DMS153 treated with DMSO at 0.1 percent for 48 hours (cell line): ENCODE results near the gene L3MBTL4.

Experiments used
- DNase-seq: peaks from one replicate; lab custom pipeline; 2025; ENCODE audit not compliant: unreplicated experiment; lab: John Stamatoyannopoulos, UW

The L3MBTL4 gene

DNA sequence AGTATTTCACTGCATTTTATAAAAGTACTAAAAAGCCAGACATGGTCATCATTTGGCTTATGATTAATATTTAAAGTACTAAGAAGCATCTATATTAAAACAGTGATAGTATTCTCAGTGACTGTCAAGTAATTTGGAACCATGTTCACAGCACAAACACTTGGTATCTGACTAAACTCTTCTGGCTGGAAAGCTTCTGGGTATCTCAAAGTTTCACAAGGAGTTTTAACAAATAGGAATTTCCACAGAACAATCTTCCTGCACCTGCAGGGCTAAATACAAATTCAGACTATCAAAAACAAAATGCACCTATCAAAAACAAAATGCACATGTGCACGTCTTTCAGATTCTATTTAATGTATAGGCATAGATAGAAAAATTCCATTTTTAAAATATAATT lies 158.8 kb downstream of the L3MBTL4 start:
- DNase-seq = no peak

DNA sequence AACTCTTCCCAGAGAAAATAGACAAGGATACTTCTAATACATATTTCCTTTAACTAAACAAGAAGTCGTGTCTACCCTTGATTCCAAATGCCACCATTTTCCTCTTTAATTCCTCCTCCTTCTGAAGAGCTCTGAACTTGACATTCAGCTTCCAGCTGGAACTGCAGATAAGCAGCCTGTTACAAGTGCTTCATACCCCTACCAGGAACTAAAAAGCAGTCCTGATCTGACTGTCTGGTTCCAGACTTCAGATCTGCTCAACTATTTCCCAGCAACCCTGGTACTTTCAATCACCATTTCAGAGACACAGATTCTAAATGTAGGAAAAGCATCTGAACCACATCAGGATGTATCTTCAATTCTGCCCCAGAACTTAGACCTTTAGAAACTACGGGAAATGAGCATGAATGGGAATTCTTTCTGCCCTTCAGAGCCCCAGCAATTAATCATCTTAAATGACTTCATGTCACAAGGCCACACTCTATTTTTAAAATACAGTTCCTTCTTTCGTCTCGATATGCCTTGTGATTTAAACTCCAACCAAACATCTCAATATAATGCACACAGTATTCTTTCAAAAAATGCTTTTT lies 159.5 kb downstream of the L3MBTL4 start:
- DNase-seq = no peak

DNA sequence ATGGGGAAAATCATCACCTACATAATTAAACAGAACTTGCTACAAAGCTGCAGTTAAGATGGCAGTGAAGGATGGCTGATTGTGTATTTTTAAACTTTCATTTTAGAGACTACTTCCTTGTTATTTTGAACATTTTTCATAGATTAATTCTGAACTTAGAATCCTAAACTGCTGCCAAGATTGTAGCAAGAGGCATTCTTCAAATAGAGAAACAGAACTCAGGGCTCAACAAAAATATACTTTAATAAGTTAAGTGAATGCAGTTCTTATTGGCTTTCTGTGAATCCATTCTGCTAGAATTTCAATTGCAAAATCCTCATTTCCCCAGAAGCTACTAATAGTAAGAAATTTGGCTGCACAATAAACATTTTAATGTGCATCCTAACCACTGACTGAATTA lies 160.3 kb downstream of the L3MBTL4 start:
- no peak for DNase-seq

DNA sequence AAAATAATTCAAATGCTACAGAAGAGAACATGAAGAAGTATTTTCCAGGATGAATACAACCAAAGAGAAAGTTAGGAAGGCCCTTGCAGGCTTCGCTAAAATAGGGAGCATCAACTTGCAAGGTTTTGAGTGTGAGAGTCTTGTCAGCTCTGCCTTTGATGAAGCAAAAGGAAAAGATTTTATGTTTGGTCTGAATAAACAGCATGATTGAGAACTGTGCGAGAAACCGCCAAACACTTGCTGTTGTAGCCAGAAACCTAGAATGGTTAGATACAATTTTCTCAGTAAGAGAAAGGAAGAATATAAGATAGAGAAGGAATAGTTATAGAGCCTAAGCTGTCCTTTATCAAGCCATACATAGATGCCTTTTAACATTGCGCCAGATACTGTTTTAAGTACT lies 163.6 kb downstream of the L3MBTL4 start:
- no peak for DNase-seq

DNA sequence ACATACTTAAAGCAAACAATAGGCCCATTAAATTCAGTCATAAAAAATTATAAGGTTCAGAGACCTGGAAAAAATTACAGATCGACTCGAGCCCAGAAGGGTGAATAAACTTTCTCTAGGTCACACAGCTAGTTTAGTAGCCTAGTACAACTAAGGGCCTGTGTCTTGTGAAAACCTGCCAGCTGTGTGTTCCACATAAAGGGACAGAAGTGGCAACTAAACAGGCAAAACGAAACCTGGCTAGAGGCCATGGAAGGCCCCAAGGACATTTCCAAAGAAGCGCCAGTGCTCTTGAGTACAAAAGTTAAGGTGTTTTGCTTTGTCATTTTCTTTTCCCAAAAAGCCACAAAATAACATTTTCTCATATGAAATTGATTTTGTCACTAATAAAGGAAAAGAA lies 164.9 kb downstream of the L3MBTL4 start:
- no peak for DNase-seq

DNA sequence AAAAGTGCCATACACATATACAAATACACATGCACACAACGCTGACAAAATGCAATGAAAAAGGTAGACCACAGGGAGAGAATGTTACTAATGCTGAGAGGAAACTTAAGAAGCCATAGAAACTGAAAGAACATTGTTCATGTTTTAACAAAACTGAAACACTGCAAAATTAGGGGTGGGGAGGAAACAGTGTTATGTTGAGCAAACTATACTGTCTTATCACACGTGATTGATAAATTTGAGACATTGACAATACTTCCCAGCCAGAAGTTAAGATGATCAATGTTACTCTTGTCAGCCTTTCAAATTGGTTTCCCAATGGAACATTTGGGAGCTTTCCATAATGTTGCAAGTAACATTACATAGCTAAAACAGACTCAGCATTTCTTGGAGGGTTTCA lies 165.5 kb downstream of the L3MBTL4 start:
- DNase-seq = no peak

DNA sequence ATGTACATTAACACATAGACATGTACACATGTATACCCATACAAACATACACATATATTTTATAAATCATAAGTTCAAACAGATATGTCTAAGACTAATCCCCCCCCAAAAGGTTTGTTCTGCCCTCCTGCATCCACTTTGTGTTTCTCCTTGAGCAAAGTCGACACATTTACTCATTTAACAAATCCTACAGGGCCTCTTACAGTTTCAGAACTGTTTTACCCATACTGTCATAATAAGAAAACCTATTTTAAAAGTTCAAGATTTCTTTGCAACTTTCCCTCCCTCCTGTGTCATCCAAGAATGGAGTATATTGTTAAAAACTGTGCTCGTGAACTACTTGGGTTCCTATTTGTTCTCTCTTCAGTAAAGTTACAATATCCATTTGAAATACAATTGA lies 166.7 kb downstream of the L3MBTL4 start:
- DNase-seq = no peak

DNA sequence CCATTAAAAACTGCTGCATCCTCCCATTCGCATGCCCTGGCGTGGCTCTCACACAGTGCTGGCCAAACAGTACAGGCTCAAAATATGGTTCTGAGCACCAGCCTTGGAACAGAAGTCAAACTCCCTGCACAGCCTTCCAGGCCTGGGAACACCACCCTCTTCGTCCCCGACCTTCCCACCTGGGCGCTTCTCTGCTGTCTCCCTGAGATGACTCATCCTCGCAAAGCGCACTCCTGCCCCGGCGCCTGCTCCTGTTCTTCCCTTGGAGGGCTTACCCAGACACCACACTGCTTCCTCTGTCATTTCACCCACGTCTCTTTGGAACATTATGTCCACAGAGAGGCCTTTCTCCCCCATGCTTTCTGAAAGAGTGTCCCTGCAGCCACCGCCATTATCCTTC lies 172.7 kb downstream of the L3MBTL4 start:
- DNase-seq = no peak

DNA sequence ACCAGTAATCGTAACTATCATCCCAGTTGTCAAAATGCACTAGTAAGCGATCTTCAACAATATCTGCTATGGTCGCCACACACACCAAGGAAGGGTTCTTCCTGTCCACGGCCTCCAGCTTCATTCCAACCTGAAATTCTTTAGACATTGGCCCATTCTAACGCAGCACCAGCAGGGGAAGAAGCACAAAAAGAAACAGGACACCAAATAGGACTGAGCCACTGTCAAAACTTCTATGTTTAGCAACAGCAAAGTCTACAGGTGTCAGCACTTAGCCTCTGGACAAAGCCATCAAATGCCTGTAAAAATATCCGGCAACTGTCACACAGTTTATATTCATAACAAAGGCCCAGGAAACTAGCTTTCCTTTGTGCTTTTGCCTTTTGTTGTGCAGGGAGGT lies 175.0 kb downstream of the L3MBTL4 start:
- no peak for DNase-seq

DNA sequence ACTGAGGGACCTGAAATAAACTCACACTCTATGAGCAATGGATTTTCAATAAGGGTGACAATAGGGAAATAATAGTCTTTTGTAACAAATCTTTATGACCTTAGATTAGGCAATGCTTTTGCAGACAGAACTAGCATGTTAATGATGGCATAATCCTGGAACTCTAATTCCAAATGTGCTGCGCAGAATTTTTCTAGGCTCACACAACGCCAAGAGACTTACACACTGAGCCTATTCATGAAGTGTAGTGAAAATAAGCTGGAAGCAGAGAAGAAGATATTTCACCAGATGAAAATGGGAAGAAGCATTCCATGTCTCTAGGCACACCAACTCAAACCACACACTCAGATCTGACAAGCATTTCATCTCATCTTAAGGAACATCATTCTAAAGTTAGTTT lies 178.5 kb downstream of the L3MBTL4 start:
- DNase-seq = no peak

DNA sequence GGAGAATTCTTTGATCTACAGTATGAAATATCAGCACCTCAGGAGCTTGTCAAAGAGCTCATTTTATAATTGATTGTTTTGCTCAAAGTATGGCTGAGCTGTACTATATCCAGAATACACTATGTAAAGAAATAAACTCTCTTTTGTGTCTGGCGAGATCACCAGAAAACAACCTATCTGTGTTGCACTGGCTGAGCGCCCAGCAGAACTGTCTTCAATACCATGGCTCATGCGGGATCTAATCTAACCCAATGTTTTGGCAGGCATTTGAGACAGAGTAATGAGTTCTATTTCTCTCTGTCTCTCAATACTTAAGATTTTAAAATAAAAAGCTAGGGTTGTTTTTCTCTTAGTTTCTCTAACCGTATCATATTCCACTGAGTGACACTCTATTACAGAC lies 192.4 kb downstream of the L3MBTL4 start:
- no peak for DNase-seq

DNA sequence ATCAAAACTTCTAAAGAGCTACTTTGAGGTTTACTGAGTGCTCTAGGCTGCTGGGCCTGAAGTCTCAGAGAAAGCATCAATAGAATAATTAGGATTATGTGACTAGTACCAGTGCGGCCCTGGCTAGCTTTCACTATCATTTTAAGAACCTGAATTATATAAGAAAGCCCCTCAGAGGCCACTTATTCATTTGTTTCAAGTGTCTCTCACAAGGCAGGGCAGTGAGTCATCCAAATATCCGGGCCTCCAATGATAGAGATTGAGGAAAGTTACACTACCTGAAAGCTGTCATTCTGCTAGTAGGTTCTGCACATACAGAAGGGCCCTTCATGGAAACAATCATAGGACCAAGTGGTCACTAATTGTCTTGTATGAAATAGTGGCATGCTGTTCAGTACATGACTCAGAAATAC lies 193.1 kb downstream of the L3MBTL4 start:
- DNase-seq = no peak

DNA sequence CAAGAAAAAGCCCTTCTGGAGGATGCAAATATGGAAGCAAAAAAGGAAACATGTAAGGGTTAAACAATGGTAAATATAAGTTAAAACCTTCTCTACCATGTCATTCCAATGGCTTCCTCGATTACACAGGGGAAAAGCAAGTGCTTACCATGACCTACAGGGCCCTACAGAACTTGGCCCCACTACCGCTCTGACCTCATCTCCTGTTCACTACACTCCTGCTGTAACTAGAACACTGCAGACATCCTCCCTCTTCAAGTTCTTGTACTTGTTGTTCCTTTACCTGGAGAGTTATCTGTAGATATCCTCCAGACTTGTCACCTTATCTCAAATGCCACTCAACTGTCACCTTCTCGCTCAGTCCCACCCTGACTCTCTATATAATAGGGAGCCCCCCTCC lies 194.6 kb downstream of the L3MBTL4 start:
- no peak for DNase-seq

DNA sequence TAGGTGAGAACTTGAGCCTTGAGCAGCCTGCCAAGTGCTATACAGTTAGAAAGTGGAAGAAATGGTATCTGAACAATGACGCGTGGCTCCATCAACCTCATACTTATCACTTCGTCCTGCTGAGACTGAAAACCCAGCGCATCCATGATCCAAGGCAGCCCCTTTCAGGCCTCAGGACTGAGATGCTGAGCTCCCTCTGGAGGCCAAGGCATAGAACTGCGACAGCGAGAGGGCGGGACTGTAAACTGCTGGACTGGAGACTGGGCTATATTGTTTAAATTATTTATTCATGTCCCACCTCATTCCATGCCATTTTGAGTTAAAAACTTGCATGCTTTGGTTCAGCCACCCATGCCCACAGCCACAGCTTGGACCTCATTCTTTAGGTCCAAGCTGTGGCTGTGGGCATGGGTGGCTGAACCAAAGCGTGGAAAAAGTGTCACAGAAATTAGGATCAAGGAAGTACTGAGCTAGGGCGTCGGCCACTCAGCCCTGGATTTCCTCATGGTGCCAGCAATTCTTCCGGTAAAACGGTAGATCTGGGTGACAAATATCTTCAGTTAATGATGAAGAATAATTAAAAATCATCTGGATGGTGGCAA lies 195.5 kb downstream of the L3MBTL4 start:
- DNase-seq = no peak

DNA sequence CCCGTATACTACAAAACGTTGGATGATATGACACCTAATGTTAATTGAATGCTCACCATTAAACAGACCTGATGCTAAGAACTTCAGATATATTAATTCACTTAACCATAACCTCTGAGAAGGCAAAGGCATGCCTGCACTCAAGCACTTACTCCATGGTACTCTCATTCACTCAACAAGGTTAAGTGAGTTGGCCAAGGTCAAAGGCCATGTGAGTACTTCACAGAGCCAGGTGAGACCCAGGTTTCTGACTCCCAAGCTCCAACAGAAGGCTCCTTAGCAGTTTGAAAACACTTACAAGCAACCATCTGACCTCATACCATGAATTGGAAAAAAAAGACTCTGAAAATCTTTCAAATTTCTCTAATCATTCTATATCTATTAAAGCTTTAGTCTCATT lies 198.8 kb downstream of the L3MBTL4 start:
- DNase-seq = no peak

DNA sequence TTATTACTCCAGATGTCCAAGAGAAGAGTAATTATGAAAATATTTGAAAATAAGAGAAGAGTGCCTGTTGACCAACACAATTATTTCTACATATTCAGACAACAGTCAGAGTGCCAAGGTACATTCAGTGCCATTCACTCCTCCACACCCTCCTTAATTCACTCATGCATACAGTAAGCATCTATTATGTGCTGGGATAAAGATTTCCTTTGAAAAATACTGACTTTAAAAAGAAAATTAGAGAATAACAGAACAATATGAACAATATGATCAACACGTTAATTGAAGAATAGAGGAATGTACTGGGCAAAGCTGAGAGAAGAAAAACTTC lies 203.6 kb downstream of the L3MBTL4 start:
- no peak for DNase-seq

DNA sequence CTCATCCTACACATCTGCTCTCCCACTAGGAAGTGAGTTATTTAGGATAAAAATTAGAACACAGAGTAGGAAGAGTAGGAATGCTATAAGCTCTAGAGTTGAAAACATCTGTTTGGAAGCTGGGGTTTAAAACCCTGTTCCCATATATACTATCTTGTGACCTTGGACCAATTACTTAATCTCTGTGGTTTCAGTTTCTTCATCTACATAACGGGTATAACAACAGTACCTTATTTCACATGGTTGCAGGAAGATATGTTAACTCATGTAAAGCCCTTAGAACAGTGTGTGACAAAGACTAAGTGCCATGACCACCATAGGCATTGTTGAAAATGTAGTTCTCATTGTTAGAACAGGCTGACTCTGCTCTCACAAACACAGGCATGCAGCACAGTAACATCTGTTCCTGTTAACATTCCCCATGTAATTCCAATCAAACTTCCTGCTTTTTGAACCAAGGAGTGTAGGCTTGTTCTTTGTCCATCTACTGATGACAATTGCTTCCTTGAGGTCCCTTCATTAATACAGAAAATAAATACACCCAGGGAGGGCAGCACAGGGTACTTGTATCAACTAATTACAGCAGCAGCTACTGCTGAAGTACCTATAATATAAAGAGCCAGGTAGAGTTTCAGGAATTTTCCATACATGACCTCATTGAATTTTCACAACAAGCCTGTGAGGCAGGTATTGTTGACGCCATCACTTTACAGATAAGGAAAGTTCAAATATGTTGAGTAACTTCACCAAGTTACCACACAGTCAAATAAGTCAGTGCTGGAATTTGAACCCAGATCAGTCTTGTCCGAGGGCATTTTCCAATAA lies 204.2 kb downstream of the L3MBTL4 start:
- no peak for DNase-seq

DNA sequence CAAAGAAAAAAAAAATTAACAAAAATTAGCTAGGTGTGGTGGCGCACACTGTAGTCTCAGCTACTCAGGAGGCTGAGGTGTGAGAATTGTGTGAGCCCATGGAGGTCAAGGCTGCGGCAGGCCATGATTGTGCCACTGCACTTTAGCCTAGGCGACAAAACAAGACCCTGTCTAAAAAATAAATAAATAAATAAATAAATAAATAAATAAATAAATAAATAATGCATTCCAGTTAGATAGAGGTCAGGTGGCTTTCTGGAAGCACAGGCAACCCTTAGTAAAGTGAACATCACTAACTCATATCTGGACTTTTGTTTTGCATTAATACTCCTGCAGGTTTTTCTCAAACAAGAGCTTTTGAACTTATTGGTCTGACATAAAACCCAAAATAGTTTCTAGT lies 206.8 kb downstream of the L3MBTL4 start:
- DNase-seq = no peak

DNA sequence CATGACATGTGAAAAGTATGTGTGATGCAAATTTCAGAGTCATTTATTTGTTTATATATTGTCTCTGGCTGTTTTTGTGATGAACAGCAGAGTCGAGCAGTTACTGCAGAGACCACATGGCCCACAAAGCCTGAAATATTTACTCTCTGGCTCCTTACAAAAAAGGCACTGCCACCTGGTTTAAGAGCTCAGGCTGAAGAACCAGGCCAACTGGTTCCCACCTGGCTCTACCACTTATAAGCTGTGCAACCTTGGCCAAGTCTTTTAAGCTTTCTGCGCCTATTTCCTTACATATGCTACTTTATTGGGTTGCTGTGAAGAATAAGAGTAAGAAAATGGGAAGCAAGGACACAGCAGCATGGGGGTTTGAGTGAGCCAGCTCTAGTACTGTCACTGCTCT lies 207.6 kb downstream of the L3MBTL4 start:
- DNase-seq = no peak

DNA sequence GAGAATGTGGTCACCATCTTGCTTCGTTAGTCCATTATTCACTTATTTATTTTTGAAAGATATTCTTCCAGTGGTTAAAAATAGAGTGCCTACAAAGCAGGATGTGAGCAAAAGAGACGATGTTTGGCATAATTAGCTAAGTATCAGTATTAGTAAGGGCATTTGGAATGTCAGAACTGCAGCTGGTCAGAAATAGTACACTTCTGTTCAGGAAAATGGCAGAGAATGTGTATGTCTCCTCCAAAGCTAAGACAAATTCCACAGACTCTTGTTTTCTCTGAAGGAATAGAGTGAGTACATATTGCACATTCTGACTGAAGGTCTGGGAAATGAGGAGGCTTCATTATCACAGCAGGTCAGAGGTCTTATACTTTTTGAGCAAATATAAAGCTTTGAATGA lies 209.0 kb downstream of the L3MBTL4 start:
- DNase-seq = no peak

DNA sequence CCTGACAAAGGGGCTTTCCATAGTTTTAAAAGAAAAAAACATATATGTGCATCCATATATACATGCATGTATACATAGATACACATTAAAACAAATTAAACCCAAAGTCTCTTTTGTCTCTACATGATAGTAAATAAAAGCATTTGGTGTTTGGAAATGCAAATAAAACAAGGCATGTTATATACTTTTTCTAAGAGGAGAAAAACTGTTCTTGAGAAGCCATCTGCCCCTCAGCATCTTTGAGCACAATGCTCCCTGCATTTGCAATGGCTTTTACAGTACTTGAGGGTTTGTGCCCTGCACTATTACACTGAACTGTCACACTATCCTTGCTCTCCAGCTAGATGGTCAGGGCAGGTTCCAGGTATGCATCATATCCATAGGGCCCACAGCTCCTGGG lies 210.2 kb downstream of the L3MBTL4 start:
- no peak for DNase-seq

DNA sequence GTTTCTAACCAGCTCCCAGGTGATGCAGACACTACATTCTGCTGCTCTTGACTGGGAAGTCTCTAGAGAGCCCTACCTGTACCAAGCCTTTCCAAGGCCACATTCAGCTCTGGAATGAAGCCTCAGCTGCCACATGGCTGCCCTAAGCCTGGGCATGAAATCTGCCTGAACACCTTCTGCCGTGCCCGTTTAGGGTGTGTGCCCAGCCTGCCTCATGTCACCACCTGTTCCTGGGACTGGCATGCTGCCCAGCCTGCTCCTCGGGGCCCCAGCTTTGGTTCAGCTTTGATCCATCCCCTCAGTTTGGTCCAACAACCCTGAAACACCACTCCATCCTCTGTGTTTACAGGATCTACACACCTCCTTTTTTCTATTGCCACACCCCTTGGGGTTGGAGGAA lies 210.9 kb downstream of the L3MBTL4 start:
- peak; percentile 20 for DNase-seq

DNA sequence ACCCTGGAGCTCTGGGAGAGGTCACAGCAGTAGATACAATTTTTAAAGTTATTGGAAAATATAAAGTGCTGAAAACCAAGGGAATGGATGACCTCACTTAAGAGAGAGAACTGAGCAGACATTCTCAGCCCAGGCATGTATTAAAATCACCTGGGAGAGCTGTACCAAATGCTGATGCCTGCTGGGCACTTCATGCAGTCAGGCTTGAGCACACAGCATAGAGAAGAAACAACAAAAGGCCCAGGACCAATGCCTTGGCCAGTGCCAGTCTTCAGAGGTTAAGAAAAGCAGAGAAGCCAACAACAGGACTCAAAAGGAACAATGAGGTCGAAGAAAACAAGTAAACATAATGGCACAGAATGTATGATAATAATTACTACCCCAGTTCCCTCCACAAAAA lies 211.8 kb downstream of the L3MBTL4 start:
- no peak for DNase-seq
